Mammary microvascular endothelial cell (primary cell): ENCODE measurements around the gene PML. TPM values are rescaled to one million over a fixed set of nuclear protein-coding genes. Genes with fewer than 3 reads are reported as not detected.

Experiments used
- total RNA-seq: library from RNA; depleted of rRNA; stranded (reverse); fragments of >200 nt; gene quantifications from 2 replicates; pipeline ENCODE4 v1.2.3, GENCODE V29; 2015

Gene PML, protein sequence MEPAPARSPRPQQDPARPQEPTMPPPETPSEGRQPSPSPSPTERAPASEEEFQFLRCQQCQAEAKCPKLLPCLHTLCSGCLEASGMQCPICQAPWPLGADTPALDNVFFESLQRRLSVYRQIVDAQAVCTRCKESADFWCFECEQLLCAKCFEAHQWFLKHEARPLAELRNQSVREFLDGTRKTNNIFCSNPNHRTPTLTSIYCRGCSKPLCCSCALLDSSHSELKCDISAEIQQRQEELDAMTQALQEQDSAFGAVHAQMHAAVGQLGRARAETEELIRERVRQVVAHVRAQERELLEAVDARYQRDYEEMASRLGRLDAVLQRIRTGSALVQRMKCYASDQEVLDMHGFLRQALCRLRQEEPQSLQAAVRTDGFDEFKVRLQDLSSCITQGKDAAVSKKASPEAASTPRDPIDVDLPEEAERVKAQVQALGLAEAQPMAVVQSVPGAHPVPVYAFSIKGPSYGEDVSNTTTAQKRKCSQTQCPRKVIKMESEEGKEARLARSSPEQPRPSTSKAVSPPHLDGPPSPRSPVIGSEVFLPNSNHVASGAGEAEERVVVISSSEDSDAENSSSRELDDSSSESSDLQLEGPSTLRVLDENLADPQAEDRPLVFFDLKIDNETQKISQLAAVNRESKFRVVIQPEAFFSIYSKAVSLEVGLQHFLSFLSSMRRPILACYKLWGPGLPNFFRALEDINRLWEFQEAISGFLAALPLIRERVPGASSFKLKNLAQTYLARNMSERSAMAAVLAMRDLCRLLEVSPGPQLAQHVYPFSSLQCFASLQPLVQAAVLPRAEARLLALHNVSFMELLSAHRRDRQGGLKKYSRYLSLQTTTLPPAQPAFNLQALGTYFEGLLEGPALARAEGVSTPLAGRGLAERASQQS
- 127 and 139 TPM in 2 replicates for total RNA-seq

GRCh38 chr15:73994413-73994883 is at the start of gene PML:
Gene PML, plus strand, starts transcription at chr15:73994716. Its CDS starts 97 bp downstream, at chr15:73994813.

GRCh38 chr15:73991726-73992593 is 2.6 kb upstream of the PML start, which contains the start of gene STOML1:
Gene STOML1, minus strand, starts transcription at chr15:73992295. Its CDS starts 72 bp downstream, at chr15:73992223.

GRCh38 chr15:74082450-74082849 is 87.9 kb downstream of the PML start, which contains the start of gene GOLGA6A:
Gene GOLGA6A, minus strand, starts transcription at chr15:74082550. Its CDS starts 41 bp downstream, at chr15:74082509.

Other genes with a start within 250 kb of the PML start
- gene INSYN1, start 241.4 kb upstream of the PML start, total RNA-seq = not detected in 2 replicates
- gene TBC1D21, start 121.2 kb upstream of the PML start, total RNA-seq = not detected in 2 replicates
- 1.4 and 2.5 TPM in 2 replicates for gene LOXL1, start 68.3 kb upstream of the PML start, total RNA-seq
- gene STOML1, start 2.4 kb upstream of the PML start, total RNA-seq = 13.9 and 18.3 TPM in 2 replicates
- gene GOLGA6A, start 87.8 kb downstream of the PML start, total RNA-seq = not detected in 2 replicates
- 0.13 TPM in 1 of 2 replicates, not detected in the other for gene ISLR2, start 135.9 kb downstream of the PML start, total RNA-seq
- not detected in 2 replicates for gene ISLR, start 179.0 kb downstream of the PML start, total RNA-seq
- gene STRA6, start 208.1 kb downstream of the PML start, total RNA-seq = 0.10 TPM in 1 of 2 replicates, not detected in the other
- gene CCDC33, start 241.6 kb downstream of the PML start, total RNA-seq = not detected in 2 replicates